IMR-90 (cell line): ENCODE data around the gene NEGR1. TPM values are rescaled to one million over a fixed set of nuclear protein-coding genes. Genes with fewer than 3 reads are reported as not detected.

Source experiments
- ATAC-seq: fragments of 200-7000 bp; cut with Tn5 transposase; 2 replicates; pipeline ENCODE4 v1.9.1; 2020; ENCODE audit warnings: low read depth, mild to moderate bottlenecking, moderate library complexity
- BruUV-seq: library from RNA; stranded (reverse); fragments of 400-500 nt; replicated peaks from 2 replicates; lab custom pipeline; 2021; lab: Mats Ljungman, UMichigan
- CTCF ChIA-PET: fragments of 300-600 bp; formaldehyde crosslinking; extraction: SDS; loops from one replicate; lab custom pipeline; 2021; ENCODE audit warnings: antibody characterized with exemption; lab: Yijun Ruan, JAX
- POLR2A ChIA-PET: fragments of 300-600 bp; sonication (Branson Sonifier 250); formaldehyde crosslinking; loops from one replicate; lab custom pipeline; 2022; ENCODE audit warnings: antibody characterized with exemption; ENCODE audit not compliant: unreplicated experiment; lab: Charles Lee
- DNase-seq: peaks from one replicate; pipeline ENCODE4 v3.0.0; 2013
- H2AFZ ChIP-seq: replicated peaks from 2 replicates; pipeline ENCODE3; 2013; ENCODE audit warnings: low read length, mild to moderate bottlenecking; ENCODE audit not compliant: poor library complexity
- H2AK5ac ChIP-seq: 2 replicates; pipeline ENCODE4 v1.6.1; 2013; ENCODE audit warnings: low read depth, low read length, inconsistent platforms
- H2AK9ac ChIP-seq: replicated peaks from 2 replicates; pipeline ENCODE3; 2013; ENCODE audit warnings: mild to moderate bottlenecking, low read depth, low read length, moderate library complexity; ENCODE audit not compliant: poor library complexity
- H2BK120ac ChIP-seq: 2 replicates; pipeline ENCODE4 v1.6.1; 2013; ENCODE audit warnings: low read depth, low read length, inconsistent platforms
- H2BK15ac ChIP-seq: 3 replicates; pipeline ENCODE4 v1.6.1; 2013; ENCODE audit warnings: low read depth, low read length, inconsistent platforms
- H2BK20ac ChIP-seq: 2 replicates; pipeline ENCODE4 v1.6.1; 2013; ENCODE audit warnings: low read depth, mild to moderate bottlenecking, inconsistent platforms, low read length, moderate library complexity
- H2BK5ac ChIP-seq: 2 replicates; pipeline ENCODE4 v1.6.1; 2013; ENCODE audit warnings: mild to moderate bottlenecking, low read depth, low read length, inconsistent platforms; ENCODE audit not compliant: poor library complexity, severe bottlenecking
- H3K14ac ChIP-seq: replicated peaks from 2 replicates; pipeline ENCODE4 v1.6.1; 2013; ENCODE audit warnings: low read depth, low read length, inconsistent platforms
- H3K18ac ChIP-seq: 2 replicates; pipeline ENCODE4 v1.6.1; 2013; ENCODE audit warnings: low read depth, low read length, control low read depth
- H3K23ac ChIP-seq: 2 replicates; pipeline ENCODE4 v1.6.1; 2013; ENCODE audit warnings: low read depth, low read length, inconsistent platforms
- H3K27ac ChIP-seq: 2 replicates; pipeline ENCODE4 v1.5.1; 2013; ENCODE audit warnings: mild to moderate bottlenecking, control low read depth, low read length; ENCODE audit not compliant: insufficient read depth
- H3K27me3 ChIP-seq: 2 replicates; pipeline ENCODE4 v1.6.1; 2013; ENCODE audit warnings: low read length; ENCODE audit not compliant: control insufficient read depth, insufficient read depth
- H3K36me3 ChIP-seq: 2 replicates; pipeline ENCODE4 v1.6.1; 2013; ENCODE audit warnings: low read length, mixed read lengths; ENCODE audit not compliant: control insufficient read depth, insufficient read depth
- H3K4ac ChIP-seq: 2 replicates; pipeline ENCODE4 v1.6.1; 2013; ENCODE audit warnings: low read depth, low read length, inconsistent platforms
- H3K4me1 ChIP-seq: 2 replicates; pipeline ENCODE4 v1.6.1; 2013; ENCODE audit warnings: low read length, mixed read lengths; ENCODE audit not compliant: control insufficient read depth, insufficient read depth
- H3K4me2 ChIP-seq: 2 replicates; pipeline ENCODE4 v1.6.1; 2013; ENCODE audit warnings: low read depth, mild to moderate bottlenecking, control low read depth, low read length, moderate library complexity
- H3K4me3 ChIP-seq: 2 replicates; pipeline ENCODE4 v1.5.1; 2013; ENCODE audit warnings: low read depth, mild to moderate bottlenecking, control low read depth, low read length, moderate library complexity; ENCODE audit not compliant: insufficient read depth
- H3K56ac ChIP-seq: 2 replicates; pipeline ENCODE4 v1.6.1; 2013; ENCODE audit warnings: low read length, inconsistent platforms; ENCODE audit not compliant: insufficient read depth; ENCODE audit errors: extremely low read depth
- H3K79me1 ChIP-seq, 2 experiments: 2 replicates each; pipeline ENCODE4 v1.6.1; 2013; ENCODE audit warnings: low read length in 2 of 2, inconsistent platforms in 1 of 2, low read depth in 1 of 2
- H3K9ac ChIP-seq: 2 replicates; pipeline ENCODE4 v1.6.1; 2013; ENCODE audit warnings: low read depth, low read length, control low read depth
- H3K9me1 ChIP-seq: 2 replicates; pipeline ENCODE4 v1.6.1; 2013; ENCODE audit warnings: low read length, inconsistent platforms; ENCODE audit not compliant: insufficient read depth
- H3K9me3 ChIP-seq: 2 replicates; pipeline ENCODE4 v1.6.1; 2013; ENCODE audit warnings: low read length; ENCODE audit not compliant: control insufficient read depth, insufficient read depth
- H4K20me1 ChIP-seq: 2 replicates; pipeline ENCODE4 v1.6.1; 2013; ENCODE audit warnings: low read length, inconsistent platforms; ENCODE audit not compliant: insufficient read depth
- H4K5ac ChIP-seq: 2 replicates; pipeline ENCODE4 v1.6.1; 2013; ENCODE audit warnings: mild to moderate bottlenecking, low read depth, low read length, control low read depth
- H4K8ac ChIP-seq, 2 experiments: 2 replicates each; pipeline ENCODE4 v1.6.1; 2013; ENCODE audit warnings: low read depth in 2 of 2, low read length in 2 of 2, control low read depth in 1 of 2, inconsistent platforms in 1 of 2
- H4K91ac ChIP-seq: 2 replicates; pipeline ENCODE4 v1.6.1; 2013; ENCODE audit warnings: low read depth, low read length, inconsistent platforms; ENCODE audit not compliant: insufficient read depth
- CHD1 ChIP-seq: IDR thresholded peaks from 2 replicates; pipeline ENCODE4 v1.6.1; 2012; ENCODE audit warnings: low read depth, low read length, improper control_type of control experiment
- MXI1 ChIP-seq: IDR thresholded peaks from 2 replicates; pipeline ENCODE4 v1.6.1; 2012; ENCODE audit warnings: low read depth, mild to moderate bottlenecking, low read length, moderate library complexity, borderline replicate concordance
- RCOR1 ChIP-seq: IDR thresholded peaks from 2 replicates; pipeline ENCODE4 v1.6.1; 2012; ENCODE audit warnings: mild to moderate bottlenecking, low read length, improper control_type of control experiment; ENCODE audit not compliant: insufficient replicate concordance
- WGBS, 2 experiments: methylation state at CpG; one replicate each; pipeline versions ENCODE4 v1.1.5 to v1.1.7; 2013; ENCODE audit warnings: missing lambda C conversion rate in 2 of 2; ENCODE audit not compliant: insufficient read length in 1 of 2; ENCODE audit errors: extremely low coverage in 2 of 2; 5-methylcytosine and 5-hydroxymethylcytosine counted together
- dilution Hi-C: fragments of 300-500 bp; cut with HindIII; formaldehyde crosslinking; loops from one replicate; pipeline ENCODE4 v1.14.3; 2018; ENCODE audit warnings: low sequenced_read_pairs; ENCODE audit not compliant: unreplicated experiment
- in situ Hi-C: fragments of 300-500 bp; cut with MboI; formaldehyde crosslinking; loops from 3 replicates; pipeline ENCODE4 v1.14.3; 2019; ENCODE audit warnings: low sequenced_read_pairs, inconsistent platforms, mixed read lengths
- intact Hi-C: fragments of 100-400 bp; cut with micrococcal nuclease; formaldehyde crosslinking; loops from 2 replicates; pipeline ENCODE4 v1.10.0; 2022
- polyA plus RNA-seq, 3 experiments: library from polyadenylated mRNA; depleted of rRNA; stranded (reverse); fragments of >200 nt; gene quantifications; 2 replicates each; pipeline ENCODE4 v1.2.3, GENCODE V29; 2012; ENCODE audit warnings: low replicate concordance in 1 of 3
- total RNA-seq: library from RNA; depleted of rRNA; stranded (reverse); fragments of >200 nt; gene quantifications from 2 replicates; pipeline ENCODE4 v1.2.3, GENCODE V29; 2012

The NEGR1 gene
- total and polyA plus RNA-seq, 2 of the 4 experiments (the other 2 are of a cell fraction), result 5.1 to 9.1 TPM

DNA sequence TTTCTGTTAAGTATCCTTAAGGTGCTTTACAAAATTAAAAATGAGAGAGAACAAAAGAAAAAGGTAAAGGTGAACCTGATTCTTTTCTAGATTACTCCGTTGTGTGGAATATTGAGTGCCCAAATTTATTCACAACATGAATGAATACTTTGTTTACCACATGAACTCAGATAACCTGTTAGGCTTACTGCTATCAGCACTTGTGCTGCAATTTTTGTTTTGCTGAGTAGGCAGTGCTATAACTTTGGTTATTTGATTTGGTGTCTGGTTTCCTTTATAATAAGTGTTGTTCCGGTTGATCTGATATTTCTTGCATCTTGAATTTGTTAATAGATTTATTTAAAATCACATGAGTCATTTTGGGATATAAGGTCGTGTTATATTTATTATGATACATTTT is 195.9 kb downstream of the NEGR1 start:
- WGBS, 2 experiments, result no CpG with 5 or more reads among the region's 3 CpGs
- Histone ChIP-seq H4K8ac (no peak overlapping the region), H2BK15ac (no peak overlapping the region), H3K4me2 (no peak overlapping the region), H3K9me1 (no peaks in the 10 kb centered on the region), H3K23ac (no peak overlapping the region), H3K27me3 (no peaks in the 10 kb centered on the region), H2BK20ac (no peak overlapping the region), H3K18ac (no peak overlapping the region), H3K4ac (no peak overlapping the region), H3K9me3 (no peaks in the 10 kb centered on the region), H2BK120ac (no peak overlapping the region), H2BK5ac (no peak overlapping the region), H2AK9ac (no peak overlapping the region), H3K4me1 (no peaks in the 10 kb centered on the region), H3K14ac (no peak overlapping the region), H3K27ac (no peak overlapping the region), H3K56ac (no peak overlapping the region), H4K20me1 (no peaks in the 10 kb centered on the region), H3K36me3 (no peaks in the 10 kb centered on the region), H3K4me3 (no peak overlapping the region), H2AK5ac (no peak overlapping the region), H4K91ac (no peak overlapping the region), H2AFZ (no peak overlapping the region), H3K9ac (no peak overlapping the region), H3K79me1 (no peaks in the 10 kb centered on the region), H4K5ac (no peak overlapping the region)
- no TSS peak for BruUV-seq
- dilution Hi-C loops, result no loop called here
- POLR2A ChIA-PET, result no interaction called here
- intact Hi-C loops, result no loop called here
- in situ Hi-C loops, result no loop called here
- no peak for DNase-seq
- ATAC-seq, result no peak
- CTCF ChIA-PET, result no interaction called here
- TF ChIP-seq CHD1 (no peak), RCOR1 (no peak), MXI1 (no peak)
